Keratinocyte (primary cell): ENCODE results near the gene GADD45GIP1. TPM values are rescaled to one million over a fixed set of nuclear protein-coding genes. Genes with fewer than 3 reads are reported as not detected.

ENCODE experiments used
- DNase-seq: peaks from one replicate; pipeline ENCODE4 v3.0.0-alpha.2; 2011; ENCODE audit warnings: low read depth, missing footprints, low spot score
- FAIRE-seq: peaks from 2 replicates; lab custom pipeline; 2011; peaks lifted over from hg19 to GRCh38; lab: Jason Lieb, UNC
- H2AFZ ChIP-seq: 2 replicates; pipeline ENCODE4 v1.6.0; 2012; ENCODE audit warnings: low read length, control low read depth, inconsistent platforms; ENCODE audit not compliant: control insufficient read depth
- H3K27ac ChIP-seq: 2 replicates; pipeline ENCODE4 v1.5.1; 2011; ENCODE audit warnings: low read length; ENCODE audit not compliant: control insufficient read depth, insufficient read depth
- H3K27me3 ChIP-seq: 3 replicates; pipeline ENCODE4 v1.6.0; 2011; ENCODE audit warnings: low read length; ENCODE audit not compliant: control insufficient read depth, insufficient read depth; ENCODE audit errors: extremely low read depth
- H3K36me3 ChIP-seq, 2 experiments: 2 replicates in 1 of 2; 3 replicates in 1 of 2; pipeline ENCODE4 v1.5.1; 2011; ENCODE audit warnings: low read length in 2 of 2, mild to moderate bottlenecking in 1 of 2; ENCODE audit not compliant: control insufficient read depth in 2 of 2, insufficient read depth in 2 of 2; ENCODE audit errors: extremely low read depth in 1 of 2
- H3K4me1 ChIP-seq: 3 replicates; pipeline ENCODE4 v1.5.1; 2011; ENCODE audit warnings: low read length; ENCODE audit not compliant: control insufficient read depth, insufficient read depth; ENCODE audit errors: extremely low read depth
- H3K4me2 ChIP-seq: 3 replicates; pipeline ENCODE4 v1.6.0; 2011; ENCODE audit warnings: low read depth, low read length; ENCODE audit not compliant: control insufficient read depth, insufficient read depth; ENCODE audit errors: extremely low read depth
- H3K4me3 ChIP-seq, 3 experiments: fragments of 200-600 bp in 1 of 3; sonication (generic) in 1 of 3; 2 replicates in 2 of 3; 3 replicates in 1 of 3; pipeline ENCODE4 v1.5.1; 2011 to 2016; ENCODE audit warnings: low read length in 3 of 3, mild to moderate bottlenecking in 3 of 3, control low read depth in 2 of 3, inconsistent platforms in 1 of 3, low read depth in 1 of 3, mixed read lengths in 1 of 3, mixed run types in 1 of 3, moderate library complexity in 1 of 3; ENCODE audit not compliant: control insufficient read depth in 2 of 3, insufficient read depth in 2 of 3; ENCODE audit errors: extremely low read depth in 1 of 3
- H3K79me2 ChIP-seq: 2 replicates; pipeline ENCODE4 v1.6.0; 2012; ENCODE audit warnings: low read length; ENCODE audit not compliant: control insufficient read depth, insufficient read depth
- H3K9ac ChIP-seq: 3 replicates; pipeline ENCODE4 v1.6.0; 2011; ENCODE audit warnings: low read length; ENCODE audit not compliant: control insufficient read depth, insufficient read depth; ENCODE audit errors: extremely low read depth
- H3K9me1 ChIP-seq: 3 replicates; pipeline ENCODE4 v1.6.0; 2011; ENCODE audit warnings: low read length; ENCODE audit not compliant: control insufficient read depth, insufficient read depth; ENCODE audit errors: extremely low read depth
- H3K9me3 ChIP-seq: 2 replicates; pipeline ENCODE4 v1.5.1; 2012; ENCODE audit warnings: low read depth, low read length; ENCODE audit not compliant: control insufficient read depth
- H4K20me1 ChIP-seq: 3 replicates; pipeline ENCODE4 v1.6.0; 2011; ENCODE audit warnings: low read length; ENCODE audit not compliant: control insufficient read depth, insufficient read depth; ENCODE audit errors: extremely low read depth
- EZH2 ChIP-seq: IDR thresholded peaks from one replicate; pipeline ENCODE4 v1.6.1; 2012; ENCODE audit warnings: inconsistent platforms, mild to moderate bottlenecking, low read length, moderate library complexity
- dilution Hi-C: fragments of 300-500 bp; cut with MboI; formaldehyde crosslinking; loops from one replicate; pipeline ENCODE4 v1.7.0; 2020; ENCODE audit warnings: low sequenced_read_pairs; ENCODE audit not compliant: extremely low pct_ligation_motif_present
- polyA plus RNA-seq, 5 experiments: library from polyadenylated mRNA; depleted of rRNA in 3 of 5; stranded (reverse) in 3 of 5; stranded (forward) in 1 of 5; unstranded in 1 of 5; fragments of >200 nt; gene quantifications; 1 replicate in 1 of 5; 2 replicates in 3 of 5; 3 replicates in 1 of 5; pipeline versions ENCODE4 v1.2.1 to v1.2.3, GENCODE V29; 2011 to 2012; ENCODE audit warnings: missing spikeins in 2 of 5, low read depth in 1 of 5, low replicate concordance in 1 of 5
- TF ChIP-seq, protein P1 (sequence below), 3 experiments: IDR thresholded peaks in 1 of 3; conservative IDR thresholded peaks in 1 of 3; optimal IDR thresholded peaks in 1 of 3; 2 replicates in 2 of 3; 3 replicates in 1 of 3; pipeline versions ENCODE3 to v1.5.1; 2011; ENCODE audit warnings: low read length in 3 of 3, mild to moderate bottlenecking in 3 of 3, moderate library complexity in 2 of 3, control low read depth in 1 of 3, inconsistent platforms in 1 of 3; ENCODE audit not compliant: insufficient read depth in 2 of 3; ENCODE audit errors: extremely low read depth in 1 of 3

Gene GADD45GIP1
- polyA plus RNA-seq, 1 donor (not counting 4 experiments of a cell fraction or from before 2014, with no cell fraction given) = 35.5 TPM

DNA sequence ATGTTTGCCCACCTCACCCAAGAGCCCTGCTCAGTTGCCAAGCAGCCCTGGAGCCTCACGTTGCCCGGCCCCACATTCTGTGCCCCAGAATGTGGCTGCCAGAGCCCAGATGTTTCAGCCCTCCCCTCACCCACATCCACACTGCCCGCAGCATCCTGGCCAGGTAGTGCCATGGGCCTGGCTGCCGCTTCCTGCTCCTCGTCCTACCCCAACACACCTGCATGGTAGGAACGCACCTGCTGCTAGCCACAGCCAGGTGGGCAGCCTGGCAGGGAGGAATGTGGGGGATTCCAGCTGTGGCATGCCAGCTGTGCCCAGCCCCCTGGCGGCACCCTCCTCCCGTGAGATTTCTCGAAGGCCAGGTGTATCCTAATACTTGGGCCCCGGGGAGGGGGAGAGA lies 30.8 kb upstream of the GADD45GIP1 start:
- Histone ChIP-seq H3K9me1 (no peaks in the 10 kb centered on the region), H4K20me1 (no peaks in the 10 kb centered on the region), H3K79me2 (no peaks in the 10 kb centered on the region), H3K4me1 (no peaks in the 10 kb centered on the region), H2AFZ (no peak overlapping the region), H3K4me2 (no peak overlapping the region), H3K27ac (no peak overlapping the region), H3K4me3 (no peak overlapping the region), H3K9ac (no peak overlapping the region), H3K9me3 (peaks cover 2% of the 10 kb centered on the region), H3K36me3 (no peaks in the 10 kb centered on the region), H3K27me3 (no peaks in the 10 kb centered on the region)
- dilution Hi-C loops = no loop called here
- no peak for TF ChIP-seq EZH2
- TF ChIP-seq, protein P1, sequence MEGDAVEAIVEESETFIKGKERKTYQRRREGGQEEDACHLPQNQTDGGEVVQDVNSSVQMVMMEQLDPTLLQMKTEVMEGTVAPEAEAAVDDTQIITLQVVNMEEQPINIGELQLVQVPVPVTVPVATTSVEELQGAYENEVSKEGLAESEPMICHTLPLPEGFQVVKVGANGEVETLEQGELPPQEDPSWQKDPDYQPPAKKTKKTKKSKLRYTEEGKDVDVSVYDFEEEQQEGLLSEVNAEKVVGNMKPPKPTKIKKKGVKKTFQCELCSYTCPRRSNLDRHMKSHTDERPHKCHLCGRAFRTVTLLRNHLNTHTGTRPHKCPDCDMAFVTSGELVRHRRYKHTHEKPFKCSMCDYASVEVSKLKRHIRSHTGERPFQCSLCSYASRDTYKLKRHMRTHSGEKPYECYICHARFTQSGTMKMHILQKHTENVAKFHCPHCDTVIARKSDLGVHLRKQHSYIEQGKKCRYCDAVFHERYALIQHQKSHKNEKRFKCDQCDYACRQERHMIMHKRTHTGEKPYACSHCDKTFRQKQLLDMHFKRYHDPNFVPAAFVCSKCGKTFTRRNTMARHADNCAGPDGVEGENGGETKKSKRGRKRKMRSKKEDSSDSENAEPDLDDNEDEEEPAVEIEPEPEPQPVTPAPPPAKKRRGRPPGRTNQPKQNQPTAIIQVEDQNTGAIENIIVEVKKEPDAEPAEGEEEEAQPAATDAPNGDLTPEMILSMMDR (optimal IDR thresholded peaks at IDR 0.05 in 1 of 3, IDR thresholded peaks at IDR 0.05 in 1 of 3, conservative IDR thresholded peaks at IDR 0.05 in 1 of 3; ENCODE audit: extremely low read depth in 1 of 3, insufficient read depth in 2 of 3, low read length in 3 of 3) = no peak
- DNase-seq = no peak
- FAIRE-seq = no peak

DNA sequence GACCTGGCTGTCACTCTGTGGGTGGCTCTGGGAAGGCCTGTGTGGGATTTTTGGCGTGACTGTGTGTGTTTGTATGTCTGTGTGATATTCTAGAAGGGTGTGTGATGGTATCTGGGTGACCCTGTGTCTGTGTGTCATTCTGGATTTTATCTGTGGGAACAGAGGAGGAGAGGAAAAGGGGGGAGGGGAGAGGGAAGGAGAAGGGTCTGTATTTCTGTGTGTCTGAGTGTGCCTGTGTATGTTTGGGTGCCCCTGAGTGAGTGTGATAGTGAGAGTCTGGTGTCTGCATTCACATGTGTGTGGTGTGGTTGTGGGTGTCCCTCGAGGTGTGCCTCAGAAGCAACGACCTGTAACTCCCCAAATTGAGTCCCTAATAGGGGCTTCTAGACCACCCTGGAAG lies 30.2 kb upstream of the GADD45GIP1 start:
- Histone ChIP-seq H3K27ac (no peak overlapping the region), H3K27me3 (no peaks in the 10 kb centered on the region), H3K4me2 (no peak overlapping the region), H3K79me2 (no peaks in the 10 kb centered on the region), H3K9me1 (no peaks in the 10 kb centered on the region), H3K4me1 (no peaks in the 10 kb centered on the region), H4K20me1 (no peaks in the 10 kb centered on the region), H3K4me3 (no peak overlapping the region), H3K9me3 (peaks cover 2% of the 10 kb centered on the region), H3K36me3 (no peaks in the 10 kb centered on the region), H3K9ac (no peak overlapping the region), H2AFZ (no peak overlapping the region)
- TF ChIP-seq EZH2 = no peak
- TF ChIP-seq, protein P1 (optimal IDR thresholded peaks at IDR 0.05 in 1 of 3, IDR thresholded peaks at IDR 0.05 in 1 of 3, conservative IDR thresholded peaks at IDR 0.05 in 1 of 3; ENCODE audit: extremely low read depth in 1 of 3, insufficient read depth in 2 of 3, low read length in 3 of 3) = no peak
- FAIRE-seq (no peak), DNase-seq (no peak)
- dilution Hi-C loops = no loop called here
